TTC549 (cell line): Measurements from ENCODE around the gene PHKA2.

Experiments used
- FAIRE-seq: peaks from 2 replicates; lab custom pipeline; 2012; peaks lifted over from hg19 to GRCh38; lab: Jason Lieb, UNC

Gene PHKA2

DNA sequence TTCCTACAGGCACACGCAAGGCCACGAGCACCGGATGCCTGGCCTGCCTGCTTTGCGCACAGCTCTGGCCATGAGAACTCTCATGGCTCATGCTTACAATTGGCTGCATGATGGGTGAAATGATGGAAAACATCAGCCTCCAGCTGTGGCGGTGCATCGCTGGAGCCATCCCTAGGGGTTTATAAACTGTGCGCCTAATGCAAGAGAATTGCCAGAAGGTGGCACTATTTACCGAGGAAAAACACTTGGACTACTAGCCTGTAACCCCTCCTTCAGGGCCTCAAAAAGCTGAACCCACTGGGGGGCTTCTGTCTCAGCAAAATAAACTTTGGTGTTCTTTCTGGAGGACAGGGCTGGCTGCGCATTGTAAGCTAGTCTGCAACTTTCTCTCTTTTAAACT is 51.9 kb downstream of the PHKA2 start:
- FAIRE-seq: no peak

DNA sequence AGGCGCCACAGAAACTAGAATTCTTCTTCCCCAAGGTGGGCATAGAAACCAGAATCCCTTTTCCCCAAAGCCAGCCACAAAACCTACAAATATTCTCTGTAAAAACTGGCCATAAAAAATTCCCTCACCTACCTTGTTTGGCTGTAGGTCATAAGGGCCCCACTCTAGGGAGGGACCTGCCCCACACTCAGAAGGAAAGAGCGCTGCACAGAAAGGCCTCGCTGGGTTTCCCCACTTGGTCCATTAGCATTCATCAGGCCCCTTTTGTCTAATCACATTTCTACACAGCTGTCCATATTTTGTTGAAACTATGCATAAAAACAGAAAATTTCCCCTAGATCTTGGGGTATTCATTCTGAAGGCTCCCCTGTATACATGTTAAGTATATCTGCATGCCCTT is 54.1 kb downstream of the PHKA2 start:
- FAIRE-seq: no peak

DNA sequence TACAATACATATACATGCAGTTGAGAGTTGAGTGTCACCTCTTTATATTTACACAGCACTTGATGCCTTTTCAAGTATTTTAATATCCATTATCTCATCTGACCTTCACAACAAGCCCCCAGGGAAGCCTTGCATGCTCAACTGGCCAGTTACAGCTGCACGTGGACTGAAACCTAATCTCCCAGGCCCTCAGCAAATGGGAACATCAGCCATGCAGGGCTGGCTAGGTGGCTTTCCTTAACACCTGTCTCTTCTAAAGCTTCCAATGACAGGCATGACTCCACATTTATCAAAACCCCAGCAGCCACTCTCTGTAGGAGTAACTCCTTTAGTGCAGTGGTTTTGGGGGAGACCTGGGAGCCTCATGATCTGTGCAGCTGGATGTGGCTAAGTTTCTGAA is 56.4 kb downstream of the PHKA2 start:
- no peak for FAIRE-seq

DNA sequence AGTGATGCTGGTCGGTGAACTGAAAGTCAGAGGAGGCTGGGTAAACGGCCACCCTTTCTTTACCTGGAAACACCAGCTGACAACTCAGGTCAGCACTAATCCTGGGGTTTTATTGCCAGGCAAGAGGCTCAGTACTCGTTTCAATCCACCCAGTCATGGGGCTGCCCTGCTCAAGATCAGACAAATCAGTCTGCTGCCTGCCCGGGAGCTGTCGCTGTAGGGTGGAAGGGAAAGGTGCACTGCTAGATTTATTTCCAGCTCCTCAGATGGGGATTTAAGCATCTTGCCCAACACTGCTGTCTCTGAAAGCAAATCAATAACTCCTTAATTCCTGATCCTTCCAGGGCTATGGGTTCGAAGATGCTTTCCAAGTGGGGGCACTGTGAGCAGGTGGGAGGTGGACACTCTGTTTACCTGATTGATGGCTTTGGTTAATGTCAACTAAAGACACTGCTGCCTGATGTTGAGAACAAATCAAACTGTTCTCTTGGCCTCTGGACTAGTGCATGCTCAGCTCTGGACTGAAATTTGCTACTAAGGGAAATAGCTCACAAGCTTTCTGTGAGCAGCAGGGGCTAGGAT is 59.3 kb downstream of the PHKA2 start:
- no peak for FAIRE-seq

DNA sequence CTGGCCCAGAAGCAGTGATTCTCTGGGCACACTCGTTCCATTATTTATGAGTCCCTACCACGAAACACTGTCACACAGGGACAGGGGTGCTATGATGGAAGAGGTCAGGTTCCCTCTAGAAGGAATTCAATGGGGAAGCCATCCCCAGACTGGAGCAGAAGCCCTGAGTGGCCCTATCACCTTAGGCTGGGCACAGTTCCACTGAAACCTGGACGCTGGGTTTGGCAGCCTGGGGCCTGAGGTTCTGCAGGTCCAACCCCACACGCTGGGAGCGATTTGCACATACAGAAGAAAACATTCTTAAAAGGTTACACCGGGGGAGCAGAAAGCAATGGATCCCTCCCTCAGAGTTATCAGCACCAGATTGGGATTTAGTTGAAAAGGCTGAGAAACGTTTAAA is 63.3 kb downstream of the PHKA2 start:
- no peak for FAIRE-seq

DNA sequence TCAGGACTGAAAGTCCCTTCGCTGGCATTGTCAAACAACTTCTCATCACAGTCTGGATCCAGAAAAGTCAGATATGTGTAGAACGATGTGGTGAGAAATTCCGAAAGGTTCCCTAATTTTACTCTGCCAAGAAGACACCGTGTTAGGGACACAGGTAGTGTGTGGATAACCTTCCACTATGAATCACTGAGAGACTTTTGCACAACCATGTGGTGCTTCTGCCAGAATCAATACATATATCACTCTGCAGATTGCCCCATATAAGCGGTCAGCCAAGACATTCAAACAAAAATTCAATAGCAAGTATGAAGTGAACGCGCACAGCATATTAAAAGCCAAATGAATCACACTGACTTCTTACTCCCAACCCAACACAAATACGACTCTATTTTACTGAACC is 63.8 kb downstream of the PHKA2 start:
- FAIRE-seq: no peak

DNA sequence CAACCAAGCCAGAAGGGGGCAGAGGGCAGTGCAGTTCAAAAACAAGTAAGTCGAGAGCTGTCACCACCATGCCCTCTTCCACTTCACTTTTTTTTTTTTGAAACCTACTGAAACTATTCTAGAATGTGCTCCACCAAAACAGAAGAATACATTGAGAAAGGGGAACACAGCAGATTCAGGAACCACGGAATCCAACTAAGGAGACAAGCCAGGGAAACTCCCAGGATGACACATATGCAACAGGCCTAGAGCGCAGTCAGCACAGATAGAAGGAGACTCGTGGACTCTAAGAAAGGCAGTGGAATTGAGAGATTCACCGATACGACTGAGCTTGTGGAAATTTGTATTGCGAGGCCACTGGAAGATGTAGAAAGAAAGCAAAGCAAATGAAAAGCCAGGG is 66.1 kb downstream of the PHKA2 start:
- FAIRE-seq: no peak

DNA sequence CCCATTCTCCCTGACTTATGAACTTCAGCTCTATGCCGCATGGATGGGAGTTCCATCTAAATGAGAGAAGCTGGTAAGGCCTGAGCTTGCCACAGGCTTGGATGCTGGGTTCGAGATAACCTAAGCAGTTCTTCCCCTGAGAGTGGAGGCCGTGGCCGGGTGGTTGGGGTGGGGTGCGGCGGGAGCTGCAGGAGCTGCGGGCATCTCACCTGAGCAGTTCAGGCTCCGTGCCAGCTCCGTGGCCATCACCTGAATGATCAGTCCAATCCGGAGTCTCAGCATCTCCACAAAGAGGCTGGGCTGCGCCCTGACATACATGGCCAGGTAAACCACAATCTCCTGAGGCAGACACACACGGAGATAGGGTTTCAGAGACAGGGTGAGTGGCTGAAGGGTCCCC is 77.6 kb downstream of the PHKA2 start:
- FAIRE-seq: no peak

DNA sequence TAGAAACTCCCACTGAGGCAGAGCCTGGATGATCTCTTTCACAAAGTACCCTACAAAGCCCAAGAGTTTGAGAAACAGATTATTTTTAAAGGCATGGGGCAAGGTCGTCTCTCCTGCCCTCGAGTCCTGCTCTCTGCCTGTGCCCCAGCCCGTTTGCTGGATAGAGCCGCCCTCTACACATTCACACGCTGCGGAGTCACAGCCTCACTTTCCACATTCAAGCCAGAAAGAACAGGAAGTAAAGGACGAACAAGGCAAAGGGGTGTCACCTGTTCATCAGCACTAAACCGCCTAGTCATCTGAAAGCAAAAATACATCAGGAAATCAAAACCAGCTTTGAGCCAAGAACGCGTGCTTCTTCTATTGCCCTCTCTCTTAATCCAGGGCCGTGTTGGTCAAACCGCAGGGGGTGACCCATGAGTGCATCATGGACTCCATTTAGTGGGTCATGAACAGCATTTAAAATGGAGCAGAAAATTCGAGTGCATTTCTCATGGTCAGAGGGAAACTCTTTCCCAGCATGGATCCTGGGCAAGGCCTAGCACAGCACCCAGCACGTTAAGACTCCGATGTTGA is 83.4 kb downstream of the PHKA2 start:
- FAIRE-seq: no peak

DNA sequence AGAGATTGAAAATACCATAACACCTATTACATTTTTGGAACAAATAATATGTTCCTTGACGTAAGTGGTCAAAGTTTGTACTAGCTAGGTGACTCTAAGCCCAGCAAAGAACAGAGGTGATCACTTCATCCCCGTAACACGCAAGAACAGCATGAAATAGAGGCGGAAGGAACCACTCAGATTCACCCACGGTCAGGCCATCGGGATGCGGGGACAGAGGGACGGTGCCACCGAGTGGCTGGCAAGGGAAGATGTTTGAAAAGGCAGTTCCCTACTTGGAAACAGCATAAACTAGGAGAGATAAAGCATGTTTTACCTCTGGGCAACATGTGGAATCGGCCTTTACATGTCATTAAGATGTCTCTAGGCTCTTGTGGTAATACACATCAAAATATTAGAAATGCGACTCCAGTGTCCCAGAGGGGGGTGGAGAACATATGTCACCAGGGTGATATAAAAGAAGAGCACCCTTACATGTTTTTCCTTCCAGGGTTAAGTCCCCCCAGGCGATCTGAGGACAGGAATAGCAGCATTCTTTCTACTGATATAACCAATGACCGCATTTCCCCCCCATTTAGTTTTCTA is 84.0 kb downstream of the PHKA2 start:
- no peak for FAIRE-seq

DNA sequence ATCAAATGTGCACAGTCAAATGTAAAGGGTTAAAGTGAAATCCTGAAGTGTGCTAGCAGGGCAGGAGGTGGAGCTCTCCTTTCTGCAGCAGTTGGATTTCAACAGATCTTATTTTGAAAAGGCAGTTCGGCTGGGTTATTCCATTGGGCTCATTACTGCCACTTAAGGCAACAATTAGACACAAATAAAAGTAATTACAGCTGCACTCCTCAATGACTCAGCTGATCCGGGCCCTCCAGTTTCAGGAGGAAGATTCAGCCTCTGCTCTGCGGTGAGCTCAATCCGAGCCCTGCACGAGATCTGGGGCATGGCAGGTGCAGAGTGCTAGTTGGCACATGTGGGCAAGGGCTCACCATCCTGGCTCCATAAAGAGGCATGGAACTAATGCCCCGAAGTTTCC is 85.4 kb downstream of the PHKA2 start:
- FAIRE-seq: no peak

DNA sequence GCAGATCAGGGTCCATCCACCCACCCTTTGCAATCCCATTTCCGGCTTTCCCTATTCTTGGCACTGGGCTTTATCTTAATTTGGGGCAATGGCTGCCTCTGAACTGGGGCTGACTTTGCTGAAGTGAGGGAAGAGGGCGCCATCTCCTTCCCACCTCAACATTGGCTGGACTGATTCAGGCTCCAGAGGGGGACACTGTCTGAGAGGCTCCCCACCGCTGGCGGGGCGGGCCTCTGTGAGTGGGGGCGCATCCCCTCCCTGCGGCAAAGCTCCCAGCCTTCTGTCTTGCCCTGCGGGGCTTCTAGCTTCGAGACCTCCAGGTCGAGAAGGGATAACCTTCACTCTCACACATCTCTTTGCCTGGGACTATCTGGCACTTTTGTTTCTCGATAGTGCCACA is 85.8 kb downstream of the PHKA2 start:
- no peak for FAIRE-seq

DNA sequence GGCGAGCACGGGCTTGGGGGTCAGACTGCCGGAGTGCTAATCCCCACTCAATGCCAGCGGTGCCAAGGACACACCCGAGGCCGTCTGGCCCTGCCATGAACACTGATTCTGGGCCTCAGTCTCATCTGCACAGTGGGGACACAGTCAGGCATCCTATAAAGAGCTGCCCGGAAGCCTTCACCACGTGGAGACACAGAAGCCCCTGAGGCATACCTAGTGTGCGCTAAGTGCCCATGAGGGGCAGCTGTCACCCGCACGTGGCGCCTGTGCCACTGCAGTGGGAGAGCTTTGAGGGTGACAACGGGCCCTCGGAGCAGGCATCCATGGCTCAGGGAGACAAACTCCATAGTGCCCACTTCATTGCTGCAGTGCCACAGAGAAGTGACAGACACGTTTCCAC is 86.3 kb downstream of the PHKA2 start:
- no peak for FAIRE-seq

DNA sequence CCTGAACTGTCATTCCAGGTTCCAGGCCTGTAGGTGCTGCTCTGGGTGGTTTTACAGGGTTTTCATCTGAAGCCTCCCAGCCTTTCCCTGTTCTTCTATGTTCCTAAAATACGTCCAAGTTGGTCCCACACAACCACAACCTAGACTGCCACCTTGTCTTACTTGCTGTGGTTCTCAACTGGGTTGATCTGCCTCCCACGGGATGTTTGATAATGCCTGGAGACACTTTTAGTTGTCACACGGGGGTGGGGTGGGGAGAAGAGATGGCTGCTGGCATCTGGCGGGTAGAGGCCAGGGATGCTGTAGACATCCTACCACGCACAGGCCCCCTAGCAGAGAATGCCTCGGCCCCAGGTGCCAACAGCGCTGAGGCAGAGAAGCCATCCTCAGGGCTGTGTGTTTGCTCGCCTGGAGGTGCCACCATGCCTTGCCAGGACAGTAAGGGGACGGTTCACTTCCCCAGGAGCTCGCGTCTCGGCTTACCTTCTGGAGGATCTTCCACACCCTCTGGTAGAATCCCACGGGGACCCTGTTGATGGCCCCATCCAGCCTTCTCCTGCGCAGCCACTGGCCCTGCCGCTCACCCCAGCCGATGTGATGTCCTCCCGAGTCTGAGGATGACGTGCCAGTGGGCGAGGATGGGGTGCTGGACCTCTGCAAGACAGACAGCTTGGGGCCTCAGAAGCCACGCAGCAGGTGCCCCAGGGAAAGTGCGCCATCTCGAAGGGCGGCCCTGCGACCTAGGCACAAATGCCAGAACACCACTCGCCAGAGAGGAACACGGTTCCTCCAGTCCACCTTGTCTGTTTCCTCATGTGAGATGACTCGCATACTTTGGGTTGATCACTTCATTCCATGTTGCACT is 87.0 kb downstream of the PHKA2 start:
- no peak for FAIRE-seq

DNA sequence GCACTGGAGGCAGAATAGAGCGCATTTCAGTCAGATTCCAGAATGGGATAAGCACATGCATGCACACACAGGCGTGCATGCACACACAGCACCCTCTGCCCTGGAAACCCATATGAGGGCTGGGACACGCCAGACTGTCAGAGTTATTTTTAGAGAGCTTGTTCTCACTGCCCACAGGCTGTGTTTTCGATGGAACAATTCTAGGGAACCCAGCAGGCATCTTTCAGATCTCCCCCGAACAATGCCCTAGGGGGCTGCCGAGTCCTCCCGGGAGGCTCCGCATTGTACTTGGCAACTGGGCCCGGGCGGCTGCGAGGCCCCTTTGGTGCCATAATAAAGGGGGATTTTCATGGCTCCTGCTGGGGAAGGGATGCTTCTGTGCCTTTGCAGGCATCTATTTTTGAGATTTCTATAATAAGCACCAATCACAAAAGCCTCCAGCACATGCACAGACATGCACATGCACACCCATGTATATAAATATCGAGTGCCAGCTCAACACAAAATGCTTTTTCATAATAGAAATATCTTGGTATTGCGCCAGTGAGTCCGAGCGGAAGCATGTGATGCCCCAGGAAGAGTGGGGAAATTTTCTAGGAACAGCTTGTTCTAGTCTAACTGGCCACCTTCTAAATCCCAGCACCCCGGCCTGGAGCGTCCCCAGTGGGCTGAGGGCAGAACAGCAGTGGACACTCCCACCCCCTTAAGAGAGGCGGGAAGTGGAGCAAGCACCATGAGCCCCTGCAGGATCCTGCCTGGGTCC is 88.5 kb downstream of the PHKA2 start:
- FAIRE-seq: no peak

DNA sequence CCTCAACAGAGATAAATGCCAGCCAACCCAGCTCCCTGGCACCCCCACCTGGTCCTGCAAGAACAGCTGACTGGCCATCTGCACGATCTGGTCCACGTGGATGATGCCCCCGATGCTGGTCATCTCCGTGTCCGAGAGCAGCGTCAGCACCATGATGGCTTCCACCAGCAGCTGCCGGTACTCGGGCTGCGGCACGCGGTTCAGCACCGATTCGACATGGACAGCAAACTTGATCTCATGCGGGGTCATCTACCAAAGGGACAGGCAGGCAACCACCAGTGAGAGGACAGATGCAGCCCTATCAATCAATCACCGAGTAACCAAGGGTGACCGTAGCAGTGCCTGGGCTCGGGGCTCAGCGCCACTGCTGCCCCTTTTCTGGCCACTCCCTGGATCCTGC is 89.8 kb downstream of the PHKA2 start:
- FAIRE-seq: no peak

DNA sequence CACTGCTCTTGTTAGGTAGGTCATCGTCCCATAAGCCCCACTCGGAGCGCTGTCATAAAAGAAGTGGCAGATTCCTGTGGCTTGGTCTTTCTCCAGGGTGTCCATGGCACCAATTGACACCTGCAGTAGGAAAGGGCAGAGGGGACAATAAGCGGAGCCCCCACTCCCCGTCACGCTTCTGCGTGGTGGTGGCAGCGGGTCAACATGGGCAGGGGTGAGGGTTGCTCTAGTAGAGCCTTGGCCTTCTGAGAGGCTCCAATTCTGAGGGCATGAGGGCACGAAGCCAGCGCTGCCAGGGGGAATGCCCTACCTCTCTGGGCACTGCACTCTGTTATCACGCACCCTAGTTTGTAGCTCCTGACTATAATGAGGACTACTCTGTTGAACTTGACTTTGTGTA is 90.4 kb downstream of the PHKA2 start:
- FAIRE-seq: no peak

DNA sequence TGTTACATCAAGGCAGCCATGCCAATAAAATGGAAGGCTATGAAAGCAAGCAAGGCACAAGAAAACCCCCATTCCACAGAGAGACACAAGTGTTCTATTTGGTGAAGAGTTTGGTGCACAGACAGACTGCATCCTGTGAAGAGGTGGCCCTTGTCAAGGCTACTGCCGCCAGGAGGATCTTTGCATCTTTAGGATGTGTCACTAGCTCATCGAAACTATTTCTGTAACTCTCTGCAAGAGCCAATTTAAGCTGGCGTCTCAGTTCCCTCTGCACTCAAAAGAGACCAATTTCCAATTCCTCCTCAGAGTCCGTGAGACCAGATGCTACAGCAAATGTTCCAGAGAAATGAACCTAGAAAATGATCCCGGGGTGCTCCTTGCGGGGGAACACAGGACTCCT is 91.0 kb downstream of the PHKA2 start:
- no peak for FAIRE-seq

DNA sequence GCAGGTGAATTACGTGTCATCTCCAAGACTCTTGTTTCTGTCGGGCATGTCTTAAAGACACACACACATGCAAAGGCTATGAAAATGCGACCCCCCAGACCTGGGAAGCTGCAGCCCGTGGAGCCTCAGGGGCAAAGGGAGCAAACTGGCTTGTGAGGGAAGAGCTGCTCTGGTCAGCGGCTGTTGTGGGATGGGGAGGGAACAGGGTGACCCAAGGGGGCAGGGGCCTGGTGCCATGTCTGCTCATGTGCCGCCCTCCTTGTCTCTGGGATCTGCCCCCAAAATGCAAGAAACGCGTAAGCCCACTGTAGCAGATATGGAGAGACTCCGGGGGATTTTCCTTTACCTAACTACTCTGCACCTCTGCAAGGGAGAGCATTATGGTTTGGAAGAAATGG is 92.4 kb downstream of the PHKA2 start:
- no peak for FAIRE-seq

DNA sequence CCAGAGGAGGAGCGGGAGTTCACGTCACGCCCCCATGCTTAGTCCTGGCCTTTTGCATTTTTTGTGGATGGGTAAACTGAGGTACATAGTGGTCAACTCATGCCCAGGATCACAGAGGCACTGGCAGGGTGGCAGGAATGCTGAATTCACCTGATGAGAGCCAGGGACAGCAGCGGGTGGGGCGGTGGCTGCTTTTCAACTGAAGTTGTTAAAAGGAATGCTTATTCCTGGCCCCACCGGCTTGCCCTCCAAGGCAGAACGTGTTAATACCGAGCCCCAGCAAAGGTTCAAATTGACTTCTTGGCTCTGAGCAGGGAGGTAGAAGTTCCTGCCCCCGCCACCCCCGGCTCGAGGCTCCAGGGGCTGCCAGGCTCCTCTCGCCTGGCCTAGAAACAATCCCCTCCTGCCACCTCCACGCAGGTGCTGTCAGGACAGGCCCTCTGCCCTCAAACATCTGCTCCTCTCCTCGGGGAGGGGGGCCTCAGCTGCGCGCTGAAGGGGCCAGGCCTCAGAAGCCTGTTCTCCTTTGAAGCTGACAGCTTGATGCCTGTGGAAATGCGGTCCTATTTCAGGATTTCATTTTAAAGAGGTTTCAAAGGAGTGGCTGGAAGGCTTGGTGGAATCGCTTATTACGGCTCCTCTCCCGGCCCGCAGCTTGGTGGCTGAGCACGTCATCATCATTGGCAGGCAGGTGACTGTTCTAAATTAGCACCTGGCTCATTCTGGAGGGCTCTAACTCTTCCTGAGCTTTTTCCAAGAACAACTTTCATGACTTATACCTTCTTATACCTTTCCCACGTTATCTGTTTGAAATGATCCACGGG is 93.0 kb downstream of the PHKA2 start:
- FAIRE-seq: no peak

DNA sequence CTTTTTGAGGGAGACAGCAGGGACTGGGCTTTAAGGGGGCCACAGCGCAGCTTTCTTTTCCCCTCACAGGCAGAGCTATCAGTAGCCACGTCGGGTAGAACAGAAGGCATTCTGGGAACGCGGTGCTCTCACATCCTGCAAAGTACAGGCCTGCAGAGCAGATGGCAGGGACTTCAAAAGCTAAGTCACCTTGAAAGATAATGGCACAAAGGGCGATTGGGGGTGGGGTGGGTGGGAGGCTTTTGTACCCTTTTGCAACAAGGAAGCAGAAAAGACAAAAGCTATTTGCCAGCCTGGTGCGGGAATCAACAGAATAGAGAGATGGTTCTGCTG is 93.9 kb downstream of the PHKA2 start:
- FAIRE-seq: no peak
